ENCODE data around the gene SOWAHA.
A peak's percentile ranks its signal among the peaks of the same experiment; 100 is the strongest.
"Not testable (repeated sequence)": the region's sequence is repeated elsewhere in the genome, so short reads cannot be mapped to it uniquely, and the experiment has no call there.

SOWAHA gene

GRCh38 chr5:132777209-132778069 lies 35.7 kb upstream of the SOWAHA start, which contains the start of gene SEPTIN8:
SEPTIN8 (minus strand) TSS chr5:132777239; CDS start chr5:132777137, 102 bp downstream.
- DNase-seq (ENCODE audit: low read depth in 2 of 2), result peak in 1 of 2 donors; percentile 10

DNA sequence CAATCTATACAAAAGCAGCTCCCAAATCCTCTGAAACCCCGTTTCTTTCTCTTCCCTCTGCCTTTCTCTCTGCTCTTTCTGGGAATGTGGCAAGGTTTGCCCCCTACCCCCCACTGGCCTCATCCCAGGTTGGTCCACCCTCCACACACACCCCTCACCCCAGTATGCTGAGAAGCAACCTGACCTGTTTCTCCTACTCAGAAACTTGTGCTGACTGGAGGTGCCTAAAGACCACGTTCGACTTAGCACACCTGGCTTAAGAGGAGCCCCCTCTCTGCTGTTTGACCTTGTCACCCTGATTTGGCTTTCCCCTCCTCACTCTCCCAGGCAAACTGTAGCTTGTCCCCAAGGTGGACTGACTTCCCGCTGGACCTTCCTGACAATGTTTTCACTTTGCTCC lies 35.0 kb upstream of the SOWAHA start:
- DNase-seq (ENCODE audit: low read depth in 2 of 2), result no peak

- no peak for DNase-seq (ENCODE audit: low read depth in 2 of 2)
Measured at GRCh38 chr5:132778856-132779255, 34.2 kb upstream of the SOWAHA start.

GRCh38 chr5:132779961-132780360 lies 33.1 kb upstream of the SOWAHA start:
- DNase-seq (ENCODE audit: low read depth in 2 of 2), result no peak

DNA sequence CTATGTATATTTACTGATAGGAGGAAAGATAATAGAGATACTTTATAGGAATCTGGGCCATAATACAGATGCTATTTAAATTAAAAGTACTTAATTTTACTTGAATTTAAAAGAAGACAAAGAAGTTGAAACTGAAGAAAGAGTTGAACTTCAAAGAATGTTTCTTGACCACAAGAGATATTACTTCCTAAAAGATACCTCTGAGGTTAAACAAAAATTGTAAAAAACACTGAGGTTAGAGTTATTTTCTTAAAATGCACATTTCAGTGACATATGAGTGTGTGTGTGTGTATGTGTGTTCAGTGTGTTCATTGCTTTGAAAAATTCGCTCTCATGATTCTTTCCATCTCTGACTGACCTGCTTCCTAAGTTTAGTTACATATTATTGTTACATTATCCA lies 32.5 kb upstream of the SOWAHA start:
- no peak for DNase-seq (ENCODE audit: low read depth in 2 of 2)

GRCh38 chr5:132781029-132781428 lies 32.1 kb upstream of the SOWAHA start:
- DNase-seq (ENCODE audit: low read depth in 2 of 2), result no peak

GRCh38 chr5:132782101-132782500 lies 31.0 kb upstream of the SOWAHA start:
- DNase-seq (ENCODE audit: low read depth in 2 of 2), result no peak

- no peak for DNase-seq (ENCODE audit: low read depth in 2 of 2)
Measured at GRCh38 chr5:132785365-132785764, 27.7 kb upstream of the SOWAHA start.

DNA sequence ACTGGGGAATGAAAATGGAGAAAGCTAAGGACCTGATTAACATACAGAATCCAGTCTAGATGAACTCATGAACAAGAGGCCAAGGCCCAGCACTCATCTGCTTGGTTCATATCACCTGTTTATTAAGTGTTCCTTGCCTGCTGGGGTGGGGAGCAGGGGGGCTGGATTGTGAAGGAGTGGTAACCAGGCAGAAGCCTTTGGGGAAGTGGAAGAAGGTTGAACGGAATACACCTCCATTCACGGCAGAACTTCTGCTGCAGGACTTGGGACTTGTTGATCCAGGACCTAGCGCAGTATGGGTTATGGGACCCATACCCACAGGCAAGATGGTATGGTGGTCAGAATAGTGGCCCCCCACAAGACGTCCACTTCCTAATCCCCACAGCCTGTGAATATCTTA lies 27.2 kb upstream of the SOWAHA start:
- DNase-seq (ENCODE audit: low read depth in 2 of 2), result no peak

GRCh38 chr5:132787076-132787475 lies 26.0 kb upstream of the SOWAHA start:
- DNase-seq (ENCODE audit: low read depth in 2 of 2), result no peak

- no peak for DNase-seq (ENCODE audit: low read depth in 2 of 2)
Measured at GRCh38 chr5:132788508-132788907, 24.6 kb upstream of the SOWAHA start.

- no peak for DNase-seq (ENCODE audit: low read depth in 2 of 2)
Measured at GRCh38 chr5:132788990-132789886, 23.9 kb upstream of the SOWAHA start.

GRCh38 chr5:132790201-132790865 lies 22.8 kb upstream of the SOWAHA start:
- no peak for DNase-seq (ENCODE audit: low read depth in 2 of 2)

GRCh38 chr5:132791026-132791425 lies 22.1 kb upstream of the SOWAHA start:
- DNase-seq (ENCODE audit: low read depth in 2 of 2), result no peak

DNA sequence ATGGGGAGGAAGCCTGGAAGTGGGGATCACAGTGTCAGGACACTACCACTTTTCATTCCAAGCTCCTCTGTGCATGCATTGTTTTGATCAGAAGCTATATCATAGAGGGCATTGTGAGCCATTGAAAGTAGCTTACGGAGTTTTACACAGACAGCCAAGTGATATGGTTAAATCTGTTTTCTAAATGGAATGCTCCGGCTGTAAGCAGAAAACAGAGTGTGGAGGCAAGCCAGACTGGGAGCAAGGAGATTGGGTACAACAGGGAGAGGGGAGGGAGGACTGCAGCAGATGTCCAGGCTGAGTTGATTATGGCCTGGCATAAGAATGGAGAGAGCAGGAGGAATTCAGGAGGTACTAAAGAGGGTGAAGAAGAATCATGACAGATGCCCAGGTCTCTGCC lies 15.5 kb upstream of the SOWAHA start:
- DNase-seq (ENCODE audit: low read depth in 2 of 2), result no peak

GRCh38 chr5:132799392-132799791 lies 13.7 kb upstream of the SOWAHA start:
- no peak for DNase-seq (ENCODE audit: low read depth in 2 of 2)

DNA sequence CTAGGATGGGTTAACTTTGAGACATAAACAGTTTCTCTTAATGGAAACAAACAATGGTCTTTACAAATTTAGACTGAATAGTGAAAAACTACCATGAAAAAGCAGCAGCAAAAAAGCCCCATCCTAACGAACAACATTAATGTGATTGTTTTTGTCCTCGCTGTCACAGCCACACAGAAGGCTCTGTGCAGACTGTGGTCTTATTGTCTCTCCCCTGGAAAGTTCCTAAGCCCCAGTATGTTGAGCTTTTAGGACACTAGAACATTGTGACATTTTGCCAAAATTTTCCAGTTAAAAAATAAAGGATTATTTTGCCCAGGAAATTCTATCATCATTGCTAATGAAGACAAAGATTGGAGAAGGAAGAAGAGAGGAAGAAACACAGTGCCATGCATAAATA lies 12.6 kb upstream of the SOWAHA start:
- no peak for DNase-seq (ENCODE audit: low read depth in 2 of 2)

- no peak for DNase-seq (ENCODE audit: low read depth in 2 of 2)
Measured at GRCh38 chr5:132802044-132802684, 10.9 kb upstream of the SOWAHA start.

GRCh38 chr5:132802685-132803066 lies 10.4 kb upstream of the SOWAHA start:
- DNase-seq (ENCODE audit: low read depth in 2 of 2), result not testable (repeated sequence)

- not testable (repeated sequence) for DNase-seq (ENCODE audit: low read depth in 2 of 2)
Measured at GRCh38 chr5:132804219-132804618, 8.9 kb upstream of the SOWAHA start.

GRCh38 chr5:132805872-132806271 lies 7.2 kb upstream of the SOWAHA start:
- not testable (repeated sequence) for DNase-seq (ENCODE audit: low read depth in 2 of 2)

- not testable (repeated sequence) for DNase-seq (ENCODE audit: low read depth in 2 of 2)
Measured at GRCh38 chr5:132806804-132807162, 6.3 kb upstream of the SOWAHA start.

Data from stimulated activated CD4-positive, alpha-beta T cell treated with anti-CD3 and anti-CD28 coated beads, Interleukin-1b, Interleukin-23, amount 100 ng/mL, for 1 hour (primary cell).